Inferior parietal cortex (tissue), 1 donor: ENCODE measurements around the gene GC.
"Not testable (repeated sequence)": the region's sequence is repeated elsewhere in the genome, so short reads cannot be mapped to it uniquely, and the experiment has no call there.

Experiments
- DNase-seq: peaks from one replicate; pipeline ENCODE4 v3.0.0-alpha.2; 2016; ENCODE audit errors: extremely low spot score

Gene GC

GRCh38 chr4:71765821-71766383 lies 18.0 kb downstream of the GC start:
- no peak for DNase-seq

- DNase-seq, result no peak
Measured at GRCh38 chr4:71765350-71765749, 18.5 kb downstream of the GC start.

DNA sequence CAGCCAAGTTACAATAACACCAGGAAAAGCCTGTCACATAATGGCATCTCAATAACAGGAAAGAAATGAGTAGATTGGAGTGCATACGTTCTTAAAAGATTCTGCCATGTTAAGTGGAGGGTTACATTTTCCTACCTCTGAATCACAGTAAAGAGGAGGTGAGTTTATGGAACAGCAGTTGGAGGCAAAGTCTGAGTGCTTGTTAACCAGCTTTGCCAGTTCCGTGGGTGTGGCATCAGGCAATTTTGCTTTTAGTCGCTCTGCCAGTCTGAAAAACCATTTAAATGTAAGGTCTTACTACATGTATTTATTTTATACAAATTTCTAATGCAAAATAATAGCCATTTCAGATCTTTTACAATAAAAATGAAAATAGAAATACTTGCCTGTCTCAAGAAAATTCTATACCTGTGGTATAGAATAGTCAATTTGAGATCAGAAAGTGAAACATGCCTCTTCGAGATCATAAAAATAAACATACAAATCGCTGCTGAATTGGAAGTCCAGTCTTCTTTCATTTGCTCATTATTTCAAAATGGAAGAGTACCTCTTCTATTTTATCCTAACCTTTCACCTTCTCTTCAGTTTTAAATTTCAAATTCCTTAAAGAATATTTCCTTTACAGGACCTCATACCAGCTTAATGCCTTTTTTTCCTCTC lies 31.4 kb downstream of the GC start:
- DNase-seq, result no peak

GRCh38 chr4:71749008-71749594 lies 34.8 kb downstream of the GC start:
- DNase-seq, result no peak

DNA sequence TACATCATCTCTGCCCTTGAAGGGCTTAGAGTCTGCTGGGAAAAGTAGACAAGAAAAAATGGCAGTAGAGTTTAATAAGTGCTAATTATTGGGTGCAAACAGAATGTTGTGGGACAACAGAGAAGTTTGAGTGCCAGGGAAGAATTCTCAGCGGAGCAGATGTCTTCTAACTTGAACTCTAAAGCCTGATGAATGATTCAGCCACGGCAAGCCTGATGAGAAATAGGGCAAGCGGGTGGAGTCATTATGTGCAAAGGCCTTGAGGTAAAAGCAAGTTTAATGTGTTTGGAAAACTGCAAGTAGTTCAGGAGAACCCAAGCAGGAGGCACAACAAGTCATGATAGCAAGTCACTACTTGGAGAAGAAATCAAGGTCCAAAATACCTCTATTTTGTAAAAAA lies 37.5 kb downstream of the GC start:
- DNase-seq, result no peak

GRCh38 chr4:71738782-71739181 lies 45.1 kb downstream of the GC start:
- DNase-seq, result not testable (repeated sequence)

DNA sequence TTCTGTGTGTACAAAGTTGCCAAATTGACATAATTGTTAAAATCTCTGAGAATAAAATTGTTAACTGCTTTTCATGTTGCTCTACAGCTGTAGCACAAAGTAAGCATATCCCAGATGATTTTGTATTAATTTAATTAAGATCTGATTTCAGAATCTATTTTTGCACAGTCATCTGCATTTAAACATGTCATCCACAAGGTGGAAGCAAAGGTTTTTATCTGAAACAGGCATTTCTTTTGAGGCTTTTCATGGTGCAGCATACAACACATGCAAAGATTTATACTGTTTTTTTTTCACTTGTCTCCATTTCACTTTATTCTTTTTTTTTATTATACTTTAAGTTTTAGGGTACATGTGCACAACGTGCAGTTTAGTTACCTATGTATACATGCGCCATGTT lies 51.2 kb downstream of the GC start:
- peak; percentile 36 for DNase-seq

DNA sequence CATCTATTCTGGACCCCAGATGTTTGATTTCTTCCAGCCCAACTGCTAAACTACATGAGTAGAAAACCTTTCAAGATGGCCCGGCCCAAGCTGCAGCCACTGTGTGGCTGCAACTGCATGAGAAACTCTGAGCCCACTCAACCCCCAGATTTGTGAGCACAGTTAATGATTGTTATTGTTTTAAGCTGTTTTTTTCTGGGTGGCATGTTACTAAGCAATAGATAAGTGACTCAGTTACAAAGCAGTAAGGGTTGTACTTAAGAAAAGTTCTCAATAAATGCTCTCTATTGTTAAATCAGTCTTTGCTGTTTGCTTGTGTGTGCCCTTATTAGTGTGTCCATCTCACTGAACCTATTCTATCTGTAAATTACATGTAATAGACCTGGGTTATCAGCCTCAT lies 51.8 kb downstream of the GC start:
- no peak for DNase-seq

DNA sequence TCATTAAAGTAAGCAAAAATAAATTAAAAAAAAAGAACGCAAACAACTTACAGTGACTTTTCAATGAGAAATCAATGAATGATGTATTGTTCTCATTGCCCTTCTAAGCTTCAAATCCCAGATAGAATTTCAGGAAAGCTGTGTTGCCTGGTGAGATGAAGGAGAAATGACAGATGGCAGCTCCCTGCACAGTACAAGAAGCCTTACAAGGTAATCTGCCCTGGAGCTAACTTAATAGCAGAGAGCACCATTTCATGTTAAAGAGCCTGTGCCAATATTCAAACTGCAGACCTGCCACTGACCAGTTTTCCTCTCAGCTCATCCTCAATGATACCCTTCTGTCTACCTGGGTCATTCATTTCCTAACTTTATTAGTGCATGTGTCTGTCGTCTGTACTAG lies 54.0 kb downstream of the GC start:
- no peak for DNase-seq

DNA sequence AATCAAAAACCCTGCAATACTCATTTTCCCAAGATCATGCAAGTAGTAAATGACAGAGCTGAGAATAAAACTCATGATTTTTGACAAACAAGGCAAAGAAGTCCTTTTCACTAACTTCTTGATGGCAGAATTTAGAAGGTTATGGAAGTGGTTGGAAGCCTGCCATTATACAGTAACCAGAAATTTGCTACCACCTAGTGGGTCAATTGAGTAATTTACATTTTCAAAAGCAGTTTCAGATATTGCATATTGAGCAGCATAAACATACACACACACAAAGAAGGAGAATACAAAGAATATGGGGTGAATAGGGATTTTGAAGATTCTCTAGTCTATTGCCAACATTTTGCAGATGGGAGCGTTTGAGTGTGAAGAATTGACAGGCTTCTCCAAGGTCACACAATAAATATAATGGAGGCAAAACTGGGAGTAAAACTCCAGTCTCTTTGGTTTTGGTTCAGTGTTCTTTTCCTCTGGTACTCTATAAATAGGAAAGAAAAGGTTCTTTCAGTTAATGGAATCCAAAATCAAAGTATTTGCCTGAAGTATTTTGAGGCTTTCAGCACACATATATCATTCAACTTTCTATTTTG lies 70.2 kb downstream of the GC start:
- peak; percentile 75 for DNase-seq

GRCh38 chr4:71711985-71712348 lies 71.9 kb downstream of the GC start:
- DNase-seq, result no peak

DNA sequence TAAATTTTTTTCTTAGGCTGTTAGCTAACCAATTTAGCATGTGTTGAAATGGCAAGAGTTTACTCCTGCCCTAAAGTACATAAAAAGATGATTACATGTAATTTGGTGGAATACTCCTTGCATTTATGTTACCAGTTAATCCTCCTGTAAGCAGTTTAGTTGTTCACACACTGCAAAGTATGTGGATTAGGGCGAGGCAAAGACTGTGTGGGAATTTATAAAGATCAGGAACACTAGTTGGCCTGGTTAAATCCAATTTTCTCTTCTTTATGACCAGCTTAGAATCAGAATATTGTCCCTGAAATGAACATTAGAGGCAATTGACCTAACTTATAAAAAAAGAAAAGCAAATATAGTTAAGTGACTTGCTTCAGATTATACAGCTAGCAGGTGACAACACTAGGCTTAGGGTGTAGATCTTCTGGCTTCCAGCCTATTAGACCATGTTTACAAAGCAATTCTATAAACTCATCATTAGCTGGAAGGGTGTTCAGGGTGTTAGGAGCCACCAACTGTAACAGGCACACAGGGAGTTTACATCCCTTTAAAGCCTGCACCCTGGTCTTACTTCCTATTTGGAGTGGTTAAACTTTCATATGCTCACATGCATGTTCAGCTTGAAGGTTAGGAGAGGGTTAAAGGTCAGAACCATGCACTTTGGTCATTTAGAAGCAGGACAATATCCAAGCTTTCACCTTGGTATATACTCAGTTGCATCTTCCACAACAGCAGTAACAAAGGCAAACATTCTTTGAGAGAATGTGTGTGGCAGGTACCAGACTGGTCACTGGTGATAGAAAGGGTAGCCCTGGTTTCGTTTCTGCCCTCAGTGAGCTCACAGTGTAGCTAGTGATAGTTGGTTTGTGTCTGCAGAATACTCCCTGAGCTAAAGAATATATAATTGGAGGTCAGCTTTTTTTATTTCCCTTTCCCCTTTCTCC lies 72.6 kb downstream of the GC start:
- DNase-seq, result no peak

DNA sequence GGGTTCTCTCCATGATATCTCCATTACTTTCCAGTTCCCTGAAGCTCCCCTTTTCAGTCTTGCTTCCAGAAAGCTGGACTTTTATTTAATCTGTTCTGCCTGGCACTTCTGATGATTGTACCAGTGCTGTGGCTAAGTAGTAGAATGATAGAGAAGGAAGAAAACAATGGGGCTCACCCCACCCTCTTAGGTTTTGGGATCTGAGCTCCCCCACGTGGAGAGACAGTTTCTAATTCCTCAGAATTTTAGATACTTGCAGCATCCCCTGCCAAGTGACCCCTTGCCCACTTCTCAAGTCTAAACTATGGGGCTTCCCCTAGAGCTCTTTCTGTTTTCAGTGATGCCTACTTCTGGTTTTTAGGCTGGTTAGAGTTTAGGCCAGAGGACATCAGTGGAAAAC lies 73.9 kb downstream of the GC start:
- DNase-seq, result no peak

- no peak for DNase-seq
Measured at GRCh38 chr4:71698141-71698540, 85.7 kb downstream of the GC start.

GRCh38 chr4:71697031-71697430 lies 86.8 kb downstream of the GC start:
- DNase-seq, result no peak

DNA sequence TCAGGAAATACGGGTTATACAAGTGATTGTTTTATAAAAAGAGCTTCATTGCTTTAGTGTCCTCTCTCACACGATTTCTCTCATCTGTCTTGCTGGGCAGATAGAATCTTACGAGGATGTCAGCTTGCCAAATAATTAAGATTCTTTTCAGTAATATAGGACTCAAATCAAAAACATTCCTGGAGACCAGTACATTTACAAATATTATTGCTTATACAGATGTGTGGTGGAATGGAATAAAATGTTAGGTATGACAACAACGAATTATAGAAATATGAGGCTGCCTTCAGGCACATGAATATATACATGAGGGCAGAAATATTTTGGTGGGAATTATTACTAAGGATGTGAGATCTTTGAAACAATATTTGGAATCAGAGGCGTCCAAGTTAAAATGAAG lies 88.9 kb downstream of the GC start:
- DNase-seq, result no peak

- DNase-seq, result no peak
Measured at GRCh38 chr4:71692963-71693362, 90.9 kb downstream of the GC start.

GRCh38 chr4:71692198-71692597 lies 91.7 kb downstream of the GC start:
- no peak for DNase-seq
